Stomach (tissue), 9 donors: Measurements from ENCODE around the gene VEGFB. TPM values are rescaled to one million over a fixed set of nuclear protein-coding genes. Genes with fewer than 3 reads are reported as not detected.

Experiments used
- DNase-seq, 2 donors: peaks; one replicate each; pipeline versions ENCODE4 v3.0.0 to v3.0.0-alpha.2; 2013 to 2019
- H3K27ac ChIP-seq, 5 donors: fragments of 200-600 bp in 4 of 5; sonication (generic) in 4 of 5; one replicate each; pipeline ENCODE4 v1.5.1; 2013 to 2019; ENCODE audit warnings: mild to moderate bottlenecking in 1 of 5, moderate library complexity in 1 of 5
- H3K27me3 ChIP-seq, 3 donors: fragments of 200-600 bp; sonication (generic); one replicate each; pipeline ENCODE4 v1.5.1; 2017 to 2019; ENCODE audit warnings: mixed run types in 1 of 3
- H3K36me3 ChIP-seq, 4 donors: fragments of 200-600 bp; sonication (generic); 1 replicate in 3 of 4; 2 replicates in 1 of 4; pipeline ENCODE4 v1.5.1; 2016 to 2019
- H3K4me1 ChIP-seq, 4 donors: fragments of 200-600 bp; sonication (generic); one replicate each; pipeline ENCODE4 v1.5.1; 2016 to 2019
- H3K4me3 ChIP-seq, 4 donors: fragments of 200-600 bp; sonication (generic) in 3 of 4; one replicate each; pipeline ENCODE4 v1.5.1; 2016 to 2019; ENCODE audit warnings: mild to moderate bottlenecking in 1 of 4
- H3K9me3 ChIP-seq, 4 donors: fragments of 200-600 bp; sonication (generic); one replicate each; pipeline ENCODE4 v1.5.1; 2016 to 2019
- EP300 ChIP-seq: sonication (generic); formaldehyde crosslinking; IDR thresholded peaks from one replicate; pipeline ENCODE4 v1.6.1; 2017; ENCODE audit warnings: antibody characterized with exemption
- POLR2A ChIP-seq, 4 donors: fragments of 450-650 bp; IDR thresholded peaks; one replicate each; pipeline ENCODE4 v1.6.1; 2016; ENCODE audit warnings: antibody characterized with exemption in 4 of 4, control low read depth in 2 of 4, mild to moderate bottlenecking in 1 of 4, moderate library complexity in 1 of 4
- POLR2AphosphoS5 ChIP-seq, 3 donors: sonication (generic); formaldehyde crosslinking; IDR thresholded peaks; one replicate each; pipeline ENCODE4 v1.6.1; 2016; ENCODE audit warnings: antibody characterized with exemption in 3 of 3
- whole genome bisulfite sequencing, 5 donors: extraction: QIAGEN DNeasy Blood & Tissue Kit in 3 of 5; methylation state at CpG; one replicate each; pipeline versions ENCODE4 v1.1.5 to v1.1.7; 2013 to 2018; 5-methylcytosine and 5-hydroxymethylcytosine counted together
- intact Hi-C: fragments of 100-400 bp; cut with DNase I; formaldehyde crosslinking; loops from one replicate; pipeline ENCODE4 v1.15.1; 2023; ENCODE audit warnings: low total_unique reads
- polyA plus RNA-seq, 3 donors: library from polyadenylated mRNA; stranded (reverse); fragments of 200-250 nt; gene quantifications; one replicate each; pipeline ENCODE4 v1.2.3, GENCODE V29; 2013
- total RNA-seq, 5 donors: library from RNA; depleted of rRNA; stranded (reverse); fragments of >200 nt; gene quantifications; one replicate each; pipeline versions ENCODE4 v1.1.0 to v1.2.3, GENCODE V29; 2014 to 2016
- TF ChIP-seq, protein P1 (sequence below), 7 experiments: fragments of 450-650 bp in 4 of 7; fragments of 200-600 bp in 3 of 7; sonication (generic) in 3 of 7; IDR thresholded peaks; one replicate each; pipeline ENCODE4 v1.5.1; 2016 to 2019; ENCODE audit warnings: antibody characterized with exemption in 7 of 7, control low read depth in 2 of 7, mild to moderate bottlenecking in 1 of 7
- donor health status: healthy with polysubstance abuse.
- donor health status: Bipolar disorder and iron deficiency.
- donor health status: healthy.

The VEGFB gene
- total and polyA plus RNA-seq, 8 donors: 2.9 to 167 (median 65.1) TPM

DNA sequence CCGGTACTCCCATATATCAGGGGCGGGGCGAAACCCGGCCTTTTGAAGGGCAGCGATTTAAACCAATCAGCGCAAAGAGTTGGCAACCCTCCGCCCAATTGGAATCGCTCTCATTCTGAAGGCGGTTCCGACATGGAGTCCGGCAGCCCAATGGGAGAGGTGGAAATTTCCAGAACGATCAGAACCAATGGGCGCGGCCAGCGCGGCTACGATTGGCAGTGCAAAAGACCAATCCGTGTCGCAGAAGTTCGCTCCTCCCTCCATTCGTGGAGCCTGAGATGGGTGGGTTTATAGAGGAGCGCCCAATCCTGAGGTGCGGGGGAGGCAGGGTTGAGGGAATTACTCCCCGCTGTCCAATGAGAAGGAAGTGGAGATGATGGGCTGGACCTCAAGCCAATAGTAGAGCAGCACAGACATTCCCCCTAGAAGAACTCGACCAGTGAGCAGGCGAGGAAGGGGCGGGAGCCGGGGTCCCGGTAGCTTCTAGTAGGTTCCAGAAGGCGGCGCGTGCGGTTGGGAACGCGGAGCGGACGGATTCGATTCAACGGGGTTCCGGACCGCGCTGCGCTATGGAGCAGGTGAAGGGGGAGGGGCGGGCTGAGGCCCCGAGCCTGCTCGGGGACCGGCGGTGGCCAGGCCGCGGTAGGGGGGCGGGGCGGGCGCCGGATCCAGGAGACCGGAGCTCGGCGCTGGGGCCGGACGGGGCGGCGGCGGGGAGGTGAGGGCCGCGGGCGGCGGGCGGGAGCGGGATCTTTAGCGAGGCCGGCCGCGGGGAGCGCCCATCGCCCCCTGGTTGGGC is 48.5 kb upstream of the VEGFB start, which contains the start of gene STIP1:
Gene STIP1, plus strand, starts transcription at position 479 of the 799 bp plus-strand sequence. Its CDS starts 91 bp downstream, at position 570.
- intact Hi-C loops: no loop called here
- 0 to 1% (median 1%) methylated on average over 30 to 73 of the region's 74 CpGs for WGBS, 5 donors
- peak; percentile 91 to 95 (median 94) for TF ChIP-seq POLR2AphosphoS5 (IDR thresholded peaks at IDR 0.05)
- TF ChIP-seq POLR2A (IDR thresholded peaks at IDR 0.05): peak in 1 of 4 donors; percentile 32
- TF ChIP-seq EP300: no peak
- TF ChIP-seq, protein P1, sequence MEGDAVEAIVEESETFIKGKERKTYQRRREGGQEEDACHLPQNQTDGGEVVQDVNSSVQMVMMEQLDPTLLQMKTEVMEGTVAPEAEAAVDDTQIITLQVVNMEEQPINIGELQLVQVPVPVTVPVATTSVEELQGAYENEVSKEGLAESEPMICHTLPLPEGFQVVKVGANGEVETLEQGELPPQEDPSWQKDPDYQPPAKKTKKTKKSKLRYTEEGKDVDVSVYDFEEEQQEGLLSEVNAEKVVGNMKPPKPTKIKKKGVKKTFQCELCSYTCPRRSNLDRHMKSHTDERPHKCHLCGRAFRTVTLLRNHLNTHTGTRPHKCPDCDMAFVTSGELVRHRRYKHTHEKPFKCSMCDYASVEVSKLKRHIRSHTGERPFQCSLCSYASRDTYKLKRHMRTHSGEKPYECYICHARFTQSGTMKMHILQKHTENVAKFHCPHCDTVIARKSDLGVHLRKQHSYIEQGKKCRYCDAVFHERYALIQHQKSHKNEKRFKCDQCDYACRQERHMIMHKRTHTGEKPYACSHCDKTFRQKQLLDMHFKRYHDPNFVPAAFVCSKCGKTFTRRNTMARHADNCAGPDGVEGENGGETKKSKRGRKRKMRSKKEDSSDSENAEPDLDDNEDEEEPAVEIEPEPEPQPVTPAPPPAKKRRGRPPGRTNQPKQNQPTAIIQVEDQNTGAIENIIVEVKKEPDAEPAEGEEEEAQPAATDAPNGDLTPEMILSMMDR (IDR thresholded peaks at IDR 0.05): peak in 2 of 7 experiments; percentile 13 to 17

DNA sequence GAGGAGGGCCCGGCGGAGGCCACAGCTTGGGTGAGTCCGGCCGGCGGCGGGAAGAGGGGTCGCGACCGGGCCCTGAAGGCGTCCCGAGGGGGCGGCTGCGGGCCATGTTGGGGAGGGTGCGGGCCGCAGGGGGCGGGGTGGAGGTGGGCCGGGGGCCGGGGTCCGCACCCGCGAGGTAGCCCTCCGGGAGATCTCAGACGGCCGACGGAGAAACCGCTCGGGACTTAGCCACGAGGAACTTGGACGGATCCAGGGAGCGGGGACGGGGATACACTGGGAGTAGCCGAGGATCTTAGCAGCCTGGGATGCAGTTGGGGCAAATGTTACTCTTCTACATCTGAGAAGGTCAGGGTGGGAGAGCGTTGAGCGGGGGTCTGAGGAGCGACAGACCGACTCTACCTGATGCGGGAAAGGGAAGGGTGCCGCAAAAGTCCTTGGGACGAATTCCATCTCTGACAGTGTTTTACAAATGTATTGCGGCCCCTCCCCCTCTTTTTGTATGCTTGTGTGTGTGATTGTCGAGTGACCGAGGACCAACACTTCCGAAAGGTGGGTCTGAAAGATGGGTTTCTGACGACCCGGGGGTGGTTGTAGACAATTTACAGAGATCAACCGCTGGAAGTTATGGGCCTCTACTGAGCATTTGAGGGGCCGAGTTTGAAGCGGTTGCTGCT is 47.8 kb upstream of the VEGFB start:
- 0 to 1% (median 1%) methylated on average over 24 to 48 of the region's 48 CpGs for WGBS, 5 donors
- H3K36me3 ChIP-seq: peaks cover 0 to 21% (median 10%) of the 10 kb centered on the region in 4 donors
- no peak for TF ChIP-seq EP300
- no peak for TF ChIP-seq POLR2AphosphoS5 (IDR thresholded peaks at IDR 0.05)
- TF ChIP-seq, protein P1 (IDR thresholded peaks at IDR 0.05): no peak
- no peak for TF ChIP-seq POLR2A (IDR thresholded peaks at IDR 0.05)
- intact Hi-C loops: no loop called here
- peaks cover 34 to 38% (median 35%) of the 10 kb centered on the region in 4 donors for H3K4me1 ChIP-seq
- no peak overlapping the region for H3K27ac ChIP-seq
- H3K27me3 ChIP-seq: no peaks in the 10 kb centered on the region
- H3K4me3 ChIP-seq: no peak overlapping the region
- no peaks in the 10 kb centered on the region for H3K9me3 ChIP-seq
- peak in 1 of 2 donors; percentile 64 for DNase-seq

More for the DNA sequence above, 48.5 kb upstream of the VEGFB start, which contains the start of gene STIP1:
- DNase-seq: peak; percentile 99 to 100
- no peaks in the 10 kb centered on the region for H3K27me3 ChIP-seq
- peak within 1 kb of the TSS in 4 of 5 donors; percentile 88 to 97 (median 93) for H3K27ac ChIP-seq
- peaks cover 39 to 45% (median 43%) of the 10 kb centered on the region in 4 donors for H3K4me1 ChIP-seq
- H3K36me3 ChIP-seq: peaks cover 0 to 21% (median 9%) of the 10 kb centered on the region in 4 donors
- H3K4me3 ChIP-seq: peak within 1 kb of the TSS; percentile 53 to 70 (median 58)
- no peaks in the 10 kb centered on the region for H3K9me3 ChIP-seq

DNA sequence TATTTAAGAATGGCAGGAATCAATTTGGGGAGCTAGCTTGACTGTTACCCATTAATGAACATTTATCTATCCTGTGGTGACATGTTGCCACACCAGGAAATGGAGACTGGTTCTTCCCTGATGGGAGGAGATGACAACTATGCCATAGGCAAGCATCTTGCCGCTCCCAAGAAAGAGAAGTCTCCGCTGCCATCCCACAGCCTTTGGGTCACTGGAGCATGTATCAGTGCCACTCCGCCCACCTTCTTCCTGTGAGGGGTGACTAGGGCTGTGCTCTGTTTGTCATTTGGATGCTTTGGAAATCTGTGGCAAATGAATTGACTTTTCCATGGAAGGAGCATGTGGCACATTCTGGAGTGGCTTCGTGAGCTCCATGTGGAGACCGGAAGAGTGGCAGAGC is 42.0 kb upstream of the VEGFB start:
- 90 to 97% (median 91%) methylated on average over 5 of the region's 5 CpGs for WGBS, 5 donors
- no peak for DNase-seq
- TF ChIP-seq EP300 (no peak), POLR2AphosphoS5 (IDR thresholded peaks at IDR 0.05) (no peak), POLR2A (IDR thresholded peaks at IDR 0.05) (no peak)
- TF ChIP-seq, protein P1 (IDR thresholded peaks at IDR 0.05): no peak
- intact Hi-C loops: no loop called here
- Histone ChIP-seq H3K36me3 (peaks cover 50 to 74% (median 62%) of the 10 kb centered on the region in 4 donors), H3K4me1 (peaks cover 0 to 6% (median 4%) of the 10 kb centered on the region in 4 donors), H3K27me3 (no peaks in the 10 kb centered on the region), H3K27ac (no peak overlapping the region), H3K9me3 (no peaks in the 10 kb centered on the region), H3K4me3 (no peak overlapping the region)

DNA sequence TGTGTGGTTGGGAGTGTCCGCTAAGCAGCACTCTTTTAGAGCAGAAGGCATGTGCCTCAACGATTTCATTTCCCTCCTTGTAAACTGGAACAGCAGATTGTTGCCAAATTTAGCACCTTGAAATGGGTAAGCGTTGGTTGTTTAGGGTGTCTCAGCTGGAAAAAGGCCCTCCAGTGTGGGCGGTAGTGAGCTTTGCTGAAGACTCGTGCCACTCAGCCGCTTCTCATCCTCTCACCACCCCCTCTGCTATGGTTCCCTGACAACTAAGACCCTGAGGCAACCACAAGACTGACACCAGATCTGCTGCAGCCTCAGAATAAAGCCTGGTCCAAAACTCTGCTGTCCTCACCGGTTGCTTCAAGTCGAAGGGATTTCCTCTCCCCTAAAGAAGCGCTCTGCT is 37.8 kb upstream of the VEGFB start:
- no peak overlapping the region for H3K4me3 ChIP-seq
- peaks cover 86 to 95% (median 93%) of the 10 kb centered on the region in 4 donors for H3K36me3 ChIP-seq
- TF ChIP-seq POLR2AphosphoS5 (IDR thresholded peaks at IDR 0.05): no peak
- TF ChIP-seq EP300: no peak
- TF ChIP-seq POLR2A (IDR thresholded peaks at IDR 0.05): no peak
- TF ChIP-seq, protein P1 (IDR thresholded peaks at IDR 0.05): no peak
- no peaks in the 10 kb centered on the region for H3K9me3 ChIP-seq
- WGBS, 5 donors: 82 to 90% (median 89%) methylated on average over 9 of the region's 9 CpGs
- DNase-seq: no peak
- intact Hi-C loops: no loop called here
- H3K4me1 ChIP-seq: no peaks in the 10 kb centered on the region
- no peaks in the 10 kb centered on the region for H3K27me3 ChIP-seq
- H3K27ac ChIP-seq: no peak overlapping the region
